ENCODE measurements around the gene RLF.

- TF ChIP-seq CTCF (IDR thresholded peaks at IDR 0.05) (peak in 1 of 4 experiments; percentile 9), POLR2A (IDR thresholded peaks at IDR 0.05) (peak; percentile 89 to 91), EP300 (IDR thresholded peaks at IDR 0.05) (no peak), POLR2AphosphoS5 (IDR thresholded peaks at IDR 0.05) (peak; percentile 96)
These were observed at the start of gene RLF for GRCh38 chr1:40161125-40161887.
